Suppressor macrophage treated with lipopolysaccharide for 1 hour (primary cell): ENCODE data around the gene CORO7.

Source experiments
- DNase-seq, 3 donors: peaks; one replicate each; pipeline ENCODE4 v3.0.0-alpha.2; 2020 to 2022

Gene CORO7

DNA sequence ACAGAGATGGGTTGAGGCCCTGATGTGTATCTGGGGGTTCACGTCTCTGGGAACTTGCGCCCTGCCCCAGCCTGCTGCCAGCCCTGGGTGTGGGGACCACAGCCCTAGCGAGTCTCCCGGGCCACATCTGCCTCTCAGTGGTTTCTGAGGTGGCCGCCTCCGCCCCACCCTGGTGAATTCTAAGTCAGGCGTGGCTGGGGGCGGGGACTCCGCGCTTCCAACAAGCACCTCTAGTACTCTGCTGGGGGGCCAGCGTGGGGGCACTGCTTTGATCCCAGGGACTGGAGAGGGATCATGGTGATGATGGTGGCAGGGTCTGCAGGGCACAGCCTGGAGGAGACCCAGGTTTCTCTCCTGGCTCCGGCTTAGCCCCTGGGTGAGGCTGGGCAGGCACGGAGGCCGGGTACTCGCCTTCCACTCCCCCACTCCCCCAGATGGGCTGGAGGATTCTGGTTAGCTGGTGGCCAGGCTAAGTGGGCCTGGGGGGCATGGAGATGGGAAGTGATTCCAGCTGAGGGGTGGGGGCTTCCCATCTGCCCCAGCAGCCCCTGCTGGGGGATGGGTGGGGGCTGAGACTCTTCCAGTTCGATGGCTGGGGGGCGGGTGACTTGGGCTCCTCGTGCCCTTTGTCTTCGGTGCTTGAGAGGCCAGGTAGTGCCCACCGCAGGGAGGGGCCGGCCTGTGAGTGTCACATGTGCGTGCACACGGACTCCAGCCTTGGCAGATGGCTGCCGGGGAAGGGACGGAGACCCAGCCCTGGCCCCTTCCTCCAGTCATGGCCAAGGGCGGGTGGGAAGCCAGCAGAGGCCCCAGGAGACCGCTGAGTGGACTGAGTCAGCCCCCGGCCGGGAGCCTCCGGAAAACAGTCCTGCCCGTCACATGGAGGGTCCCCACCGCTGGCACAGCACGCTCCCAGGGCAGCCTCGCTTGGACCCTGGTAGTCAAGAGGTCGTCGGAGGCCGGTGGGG is 96.7 kb downstream of the CORO7 start:
- no peak for DNase-seq

DNA sequence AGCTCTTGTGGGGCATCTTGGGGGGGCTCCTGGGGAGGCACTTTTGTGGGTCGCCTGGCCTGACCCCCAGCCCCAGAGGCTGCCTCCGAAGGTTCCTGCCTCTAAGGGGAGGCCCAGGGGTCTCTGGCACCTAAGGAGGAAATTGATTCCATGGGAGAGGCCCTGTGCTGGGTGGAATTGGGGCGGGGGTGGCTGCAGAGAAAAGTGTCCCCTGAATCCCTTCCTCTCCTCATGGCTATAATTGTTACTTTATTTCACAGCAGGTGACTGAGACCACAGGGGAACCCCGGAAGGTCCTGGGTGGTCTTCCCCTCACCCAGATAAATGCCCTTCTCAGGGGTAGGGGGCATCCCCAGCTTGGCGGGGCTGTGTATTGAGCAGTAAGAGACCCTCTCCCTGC is 97.4 kb downstream of the CORO7 start:
- DNase-seq, result no peak

DNA sequence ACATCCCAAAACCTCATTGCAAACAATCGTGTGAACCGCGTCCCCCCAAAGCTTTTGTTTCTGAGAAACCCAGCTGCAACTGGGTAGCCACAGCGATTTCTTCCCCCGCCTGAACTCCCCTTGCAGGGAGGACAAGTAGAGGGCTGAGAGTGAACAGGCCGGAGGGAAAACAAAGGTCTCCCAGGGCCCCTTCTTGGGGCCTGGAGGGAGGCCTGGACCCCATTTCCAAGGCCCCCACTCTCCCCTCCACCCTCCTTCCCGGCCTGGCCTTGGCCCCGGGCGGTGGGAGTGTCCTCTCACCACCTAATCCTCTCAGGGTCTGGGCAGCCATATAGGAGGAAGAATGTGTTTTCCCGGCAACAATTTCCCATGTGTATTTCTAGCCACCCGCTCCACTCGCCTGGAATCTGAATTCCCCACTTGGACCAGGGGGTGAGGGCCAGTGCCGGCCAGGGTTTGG is 97.9 kb downstream of the CORO7 start:
- no peak for DNase-seq

DNA sequence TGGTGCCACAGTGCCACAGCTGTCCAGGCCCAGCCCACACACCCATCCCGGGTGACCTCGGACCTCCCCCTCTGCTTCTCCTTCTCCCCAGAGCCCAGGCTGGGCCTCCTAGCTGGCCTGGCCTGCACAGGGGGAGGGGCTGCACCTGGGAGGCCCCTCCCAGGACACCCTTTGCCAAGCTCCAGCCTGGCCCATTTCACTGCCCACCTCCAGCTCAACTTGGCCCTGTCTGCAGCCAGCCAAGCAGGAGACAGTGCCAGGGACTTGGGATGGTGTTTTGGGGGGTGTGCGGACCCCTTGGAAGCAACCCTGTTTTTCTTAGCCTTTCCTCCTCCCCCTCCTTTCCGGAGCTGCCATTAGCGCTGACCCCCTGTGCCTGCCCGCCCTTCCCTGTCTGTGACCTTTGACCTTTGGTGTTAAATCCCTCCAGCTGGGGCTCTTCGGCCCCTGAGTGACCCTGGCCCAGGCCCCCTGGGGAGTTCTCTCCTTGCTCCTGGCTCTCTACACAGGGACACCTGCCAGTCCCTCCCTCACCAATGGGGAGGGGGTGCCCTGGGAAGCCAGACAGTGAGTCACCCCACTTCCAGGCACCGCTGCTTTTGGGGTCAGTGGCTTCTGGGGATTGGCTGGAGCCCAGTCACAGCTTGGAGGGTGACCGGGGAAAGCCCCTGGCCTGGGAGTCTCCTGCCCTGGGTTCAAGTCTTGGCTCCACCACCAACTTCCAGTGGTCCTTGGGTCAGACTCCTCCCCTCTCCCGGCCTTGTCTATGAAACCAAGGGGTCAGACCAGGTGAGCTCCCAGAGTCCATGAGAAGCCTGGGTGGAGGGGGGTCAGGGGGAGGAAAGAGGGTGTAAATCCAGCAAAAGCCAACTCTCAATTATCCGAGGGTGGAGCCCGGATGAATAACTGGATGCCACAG is 98.6 kb downstream of the CORO7 start:
- DNase-seq, result no peak

DNA sequence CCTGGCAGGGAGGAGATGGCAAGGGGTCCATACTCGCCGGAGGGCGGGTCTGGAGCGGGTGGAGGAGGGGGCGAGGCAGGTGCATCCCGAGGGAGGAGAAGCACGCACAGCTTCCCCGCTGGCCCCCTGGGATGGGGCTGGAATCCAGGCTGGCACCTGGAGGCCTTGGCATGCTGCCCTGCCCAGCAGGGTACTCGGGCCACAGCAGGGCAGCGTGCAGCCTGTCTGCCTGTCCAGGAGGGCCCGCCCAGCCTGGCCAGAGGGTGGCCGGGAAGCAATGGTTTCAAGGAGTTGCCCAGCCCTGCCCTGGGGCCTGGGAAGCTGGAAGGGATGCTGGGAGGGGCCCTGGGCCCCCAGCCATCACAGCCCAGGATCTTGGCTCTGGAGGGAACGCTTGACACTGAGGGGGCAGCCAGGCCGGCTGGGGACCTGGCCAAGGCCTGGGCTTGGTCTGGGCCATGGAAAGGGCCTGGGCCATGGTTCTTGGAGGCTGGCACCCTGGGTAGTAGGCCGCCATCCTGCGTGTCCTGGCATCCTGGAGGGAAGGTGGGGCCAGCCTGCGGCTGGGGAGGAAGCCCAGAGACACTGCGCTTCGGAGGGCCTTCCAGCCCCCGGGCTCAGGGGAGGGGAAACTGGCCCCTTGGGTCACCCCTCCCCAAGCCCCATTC is 99.4 kb downstream of the CORO7 start:
- DNase-seq, result no peak

DNA sequence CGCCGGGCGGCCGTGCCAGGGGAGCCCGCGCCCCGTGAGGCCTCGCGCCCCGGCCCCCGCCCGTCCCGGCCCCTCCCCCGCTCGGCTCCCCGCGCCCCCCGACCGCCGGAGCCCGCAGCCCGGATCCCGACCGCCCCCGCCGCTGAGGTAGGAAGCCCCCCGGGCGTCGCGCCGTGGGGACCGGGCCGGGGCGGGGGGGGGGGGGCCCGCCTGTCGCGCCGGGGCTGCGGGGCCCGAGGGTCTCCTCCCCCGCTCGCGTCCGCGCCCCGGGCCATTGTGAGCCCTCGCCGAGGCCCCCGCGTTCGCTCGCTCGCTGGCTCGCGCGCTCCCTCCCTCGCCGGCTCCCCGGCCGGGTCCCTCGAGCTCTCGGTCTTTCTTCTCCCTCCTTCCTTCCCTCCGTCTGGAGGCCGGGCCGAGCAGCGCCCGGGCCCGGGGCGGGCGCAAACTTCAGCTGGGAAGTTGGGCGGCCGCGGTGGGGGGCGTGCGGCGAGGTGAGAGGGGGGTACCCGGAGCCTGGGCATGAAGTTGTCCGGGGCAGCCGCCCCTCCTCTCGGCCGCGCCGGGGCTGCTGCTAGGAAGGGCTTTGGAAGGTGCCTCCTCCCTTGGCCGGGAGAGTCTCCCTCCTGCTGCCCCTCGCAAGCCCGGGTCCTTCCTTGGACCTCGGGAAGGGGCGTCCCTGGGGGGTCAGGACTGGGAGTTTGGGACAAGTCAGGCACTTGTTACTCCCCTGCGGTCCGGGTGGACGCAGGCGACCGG is 100.1 kb downstream of the CORO7 start:
- DNase-seq, result peak in 2 of 3 donors; percentile 34 to 55

DNA sequence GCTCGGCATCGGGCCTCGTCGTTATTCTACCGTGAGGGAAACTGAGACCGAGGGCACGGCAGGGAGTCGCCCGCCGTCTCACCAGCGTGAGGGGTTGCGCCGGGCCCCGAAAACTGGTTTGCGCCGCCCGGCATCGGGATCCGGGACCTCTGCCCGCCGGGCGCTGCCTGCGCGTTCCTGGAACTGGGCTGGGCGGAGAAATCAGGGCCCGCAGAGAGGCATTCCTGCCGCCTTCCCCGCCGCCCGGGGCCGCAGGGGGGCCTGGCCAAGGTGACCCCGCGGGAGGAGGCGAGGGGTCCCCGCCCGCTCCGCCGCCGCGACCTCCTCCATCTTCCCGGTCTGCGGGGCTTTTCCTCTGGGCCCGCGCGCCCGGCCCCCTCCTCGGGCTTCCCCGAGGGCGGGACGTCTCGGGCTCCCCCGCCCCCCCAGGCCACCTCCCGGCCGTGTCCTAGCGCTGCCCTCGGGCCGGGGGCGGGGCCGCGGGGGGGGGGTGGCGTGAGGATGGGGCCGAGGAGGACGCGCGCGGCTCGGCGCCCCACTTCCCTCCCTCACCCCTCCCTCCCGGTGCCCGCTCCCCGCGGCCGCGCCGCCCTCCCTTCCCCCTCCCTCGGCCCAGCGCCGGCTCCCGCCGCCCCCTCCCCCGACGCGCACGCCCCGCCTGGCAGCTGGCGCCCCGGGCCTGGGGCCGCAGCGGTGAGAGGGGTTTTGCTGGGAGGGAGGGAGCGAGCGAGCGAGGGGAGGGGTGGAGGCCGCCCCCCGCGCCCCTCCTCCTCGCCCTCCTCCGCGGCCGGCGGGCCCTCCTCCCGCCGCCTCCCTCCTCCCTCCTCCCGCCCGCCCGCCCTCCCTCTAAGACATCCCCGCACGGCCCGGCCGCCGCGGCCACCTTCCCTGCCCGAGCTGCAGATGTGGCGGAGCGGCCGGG is 100.9 kb downstream of the CORO7 start, which contains the start of gene GLIS2:
Gene GLIS2, plus strand, starts transcription at position 882 of the 922 bp plus-strand sequence. CDS start 16,214 bp downstream, outside the sequence.
- DNase-seq, result peak in 2 of 3 donors; percentile 37 to 63

DNA sequence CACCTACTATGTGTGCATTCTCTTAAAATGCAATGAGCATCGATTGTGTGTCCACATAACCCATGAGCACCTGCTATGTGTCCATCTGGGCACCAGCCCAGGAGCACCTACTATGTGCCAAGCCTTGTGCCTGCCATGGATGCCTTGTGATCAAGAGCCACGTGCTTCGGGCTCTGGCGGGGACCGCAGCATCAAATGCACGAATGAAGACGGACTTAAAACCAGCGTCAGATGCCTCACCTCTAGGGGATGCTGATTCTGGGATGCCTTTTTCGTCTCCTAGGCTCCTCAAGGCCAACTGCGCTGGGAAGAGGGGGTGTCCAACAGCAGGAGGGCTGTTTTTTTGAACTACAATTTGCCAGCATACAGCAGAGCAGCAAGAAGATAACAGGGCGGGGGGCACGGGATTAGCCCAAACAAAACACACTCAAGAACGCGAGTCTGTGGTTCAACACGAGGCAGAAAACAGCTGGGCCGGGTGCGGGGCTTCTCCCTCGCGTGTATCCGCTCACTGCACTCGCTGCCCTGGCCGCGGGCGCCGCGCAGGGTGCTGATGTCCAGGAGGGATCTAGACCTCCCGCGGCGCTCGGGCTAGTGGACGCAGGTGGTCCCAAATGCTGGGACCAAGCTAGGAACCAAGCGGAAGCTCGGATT is 101.7 kb downstream of the CORO7 start:
- peak in 1 of 3 donors; percentile 36 for DNase-seq

DNA sequence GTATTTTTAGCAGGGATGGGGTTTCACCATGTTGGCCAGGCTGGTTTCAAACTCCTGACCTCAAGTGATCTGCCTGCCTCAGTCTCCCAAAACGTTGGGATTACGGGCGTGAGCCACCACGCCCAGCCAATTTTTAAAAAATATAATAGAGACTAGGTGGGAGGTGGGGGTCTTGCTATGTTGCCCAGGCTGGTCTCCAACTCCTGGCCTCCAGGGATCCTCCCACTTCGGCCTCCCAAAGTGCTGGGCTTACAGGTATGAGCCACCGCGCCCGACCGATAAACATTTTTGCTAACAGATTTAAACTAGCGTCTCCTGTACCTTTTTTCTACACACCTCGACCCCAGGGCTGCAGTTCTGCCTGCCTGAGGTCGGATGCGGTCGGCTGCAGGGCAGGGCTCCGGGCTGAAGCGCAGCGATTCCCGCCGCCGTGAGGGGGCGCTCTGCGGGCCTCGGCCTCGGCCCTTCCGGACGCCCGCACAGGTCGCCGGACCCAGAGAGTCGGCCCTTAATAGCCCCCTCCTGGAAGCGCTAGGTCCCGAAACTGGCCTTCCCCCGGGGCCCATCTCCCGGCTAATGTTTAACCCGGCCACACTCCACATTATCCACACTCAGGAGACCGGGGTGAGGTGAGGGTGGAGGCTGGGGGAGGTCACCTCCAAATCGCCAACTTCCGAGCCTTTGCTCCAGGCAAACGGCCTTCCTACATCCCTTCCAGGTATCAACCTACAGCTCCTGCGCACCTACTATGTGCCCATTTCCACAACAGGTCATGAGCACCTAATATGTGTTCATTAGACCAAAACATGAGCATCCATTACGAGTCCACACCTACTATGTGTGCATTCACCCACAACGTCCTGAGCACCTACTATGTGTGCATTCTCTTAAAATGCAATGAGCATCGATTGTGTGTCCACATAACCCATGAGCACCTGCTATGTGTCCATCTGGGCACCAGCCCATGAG is 102.5 kb downstream of the CORO7 start:
- DNase-seq, result peak; percentile 52 to 84 (median 69)

DNA sequence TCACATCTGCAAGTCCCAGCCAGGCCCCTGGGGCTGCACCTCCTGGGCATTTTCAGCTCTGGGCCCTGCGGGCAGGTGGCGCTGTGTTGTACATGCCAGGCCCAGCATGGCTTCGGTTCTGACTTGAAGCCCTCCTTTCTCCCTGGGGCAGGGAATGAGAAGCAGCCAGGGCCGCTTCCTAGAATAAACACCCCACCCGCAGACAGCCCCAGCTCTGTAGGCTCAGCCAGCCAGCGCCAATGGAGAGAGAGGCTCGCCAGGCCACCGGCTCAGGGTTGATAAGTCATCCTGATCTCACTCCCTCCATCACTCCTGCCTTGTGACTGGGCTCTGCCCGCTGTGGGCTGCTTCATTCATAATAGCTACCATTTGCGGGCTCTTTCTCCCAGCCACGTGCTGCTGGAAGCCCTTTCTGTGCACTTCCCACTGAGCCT is 106.5 kb downstream of the CORO7 start:
- DNase-seq, result peak; percentile 51 to 73 (median 62)

DNA sequence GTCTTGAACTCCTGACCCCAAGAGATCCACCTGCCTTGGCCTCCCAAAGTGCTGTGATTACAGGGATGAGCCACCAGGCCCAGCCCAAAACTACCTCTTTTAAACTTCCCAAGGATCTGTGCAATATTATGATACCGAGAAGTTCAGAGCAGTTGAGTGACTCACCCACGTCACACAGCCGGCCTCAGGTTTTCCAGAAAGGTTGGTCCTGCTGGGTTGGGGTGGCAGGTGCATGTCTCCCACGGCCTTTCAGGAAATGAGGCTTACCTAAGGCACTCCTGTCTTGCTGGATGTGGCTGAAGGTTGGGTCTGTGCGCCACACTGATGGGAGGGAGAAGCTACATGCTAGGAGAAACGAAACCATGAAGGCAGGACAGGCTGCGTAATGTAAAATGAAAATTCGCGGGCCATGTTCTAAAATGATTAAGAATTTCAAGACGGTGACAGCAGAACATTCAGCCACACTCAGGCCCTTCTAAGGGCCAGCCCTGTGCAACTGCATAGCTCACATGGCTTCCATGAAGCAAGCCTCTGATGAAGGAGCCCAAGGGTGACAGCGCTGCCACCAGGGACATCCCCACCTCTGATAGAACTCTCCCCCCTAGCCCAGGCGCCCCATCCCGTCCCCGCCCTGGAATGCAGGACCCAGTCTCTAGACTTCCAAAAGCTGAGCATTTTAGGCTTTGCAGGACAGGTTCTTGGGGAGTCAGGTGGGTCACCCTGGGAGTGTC is 107.1 kb downstream of the CORO7 start:
- DNase-seq, result peak in 1 of 3 donors; percentile 31

DNA sequence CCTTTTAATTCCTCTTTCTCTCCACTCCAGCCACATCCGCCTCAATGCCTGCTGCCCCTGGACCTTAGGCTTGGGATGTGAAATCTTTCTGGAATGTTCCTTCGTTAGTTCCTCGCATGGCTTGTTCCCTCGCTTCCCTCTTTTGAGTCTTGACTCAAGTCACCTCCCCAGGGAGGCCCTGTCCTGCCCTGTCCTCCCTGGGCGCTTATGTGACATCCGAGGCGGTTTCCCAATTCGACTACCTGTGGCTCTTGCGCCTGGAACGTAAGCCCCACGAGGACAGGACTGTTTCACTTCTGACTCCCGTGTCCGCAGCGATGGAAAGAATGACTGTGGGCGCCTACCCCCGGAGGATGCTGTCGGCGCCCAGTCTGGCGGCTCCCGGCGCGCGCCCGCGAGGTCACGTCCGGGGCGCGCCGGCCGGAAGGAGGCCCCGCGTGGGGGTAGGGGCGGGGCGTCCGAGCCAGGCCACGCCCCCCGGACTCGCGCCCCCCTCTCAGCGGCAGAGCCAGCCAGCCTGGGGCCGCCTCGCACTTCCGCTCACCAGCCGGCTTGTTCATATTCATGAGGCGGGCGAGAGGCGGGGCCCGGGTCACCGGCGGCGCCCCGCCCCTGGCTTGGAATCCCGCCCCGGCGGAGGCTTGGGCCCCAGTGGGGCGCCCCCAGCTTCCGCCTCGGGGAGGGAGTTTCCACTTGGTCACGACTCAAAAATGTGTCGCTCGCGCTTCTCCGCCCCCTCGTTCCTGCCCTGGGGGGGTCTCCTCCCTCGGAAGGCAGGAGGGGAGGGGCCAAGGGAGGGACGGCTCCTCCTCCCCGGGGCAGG is 109.0 kb downstream of the CORO7 start:
- peak; percentile 97 to 98 (median 98) for DNase-seq

DNA sequence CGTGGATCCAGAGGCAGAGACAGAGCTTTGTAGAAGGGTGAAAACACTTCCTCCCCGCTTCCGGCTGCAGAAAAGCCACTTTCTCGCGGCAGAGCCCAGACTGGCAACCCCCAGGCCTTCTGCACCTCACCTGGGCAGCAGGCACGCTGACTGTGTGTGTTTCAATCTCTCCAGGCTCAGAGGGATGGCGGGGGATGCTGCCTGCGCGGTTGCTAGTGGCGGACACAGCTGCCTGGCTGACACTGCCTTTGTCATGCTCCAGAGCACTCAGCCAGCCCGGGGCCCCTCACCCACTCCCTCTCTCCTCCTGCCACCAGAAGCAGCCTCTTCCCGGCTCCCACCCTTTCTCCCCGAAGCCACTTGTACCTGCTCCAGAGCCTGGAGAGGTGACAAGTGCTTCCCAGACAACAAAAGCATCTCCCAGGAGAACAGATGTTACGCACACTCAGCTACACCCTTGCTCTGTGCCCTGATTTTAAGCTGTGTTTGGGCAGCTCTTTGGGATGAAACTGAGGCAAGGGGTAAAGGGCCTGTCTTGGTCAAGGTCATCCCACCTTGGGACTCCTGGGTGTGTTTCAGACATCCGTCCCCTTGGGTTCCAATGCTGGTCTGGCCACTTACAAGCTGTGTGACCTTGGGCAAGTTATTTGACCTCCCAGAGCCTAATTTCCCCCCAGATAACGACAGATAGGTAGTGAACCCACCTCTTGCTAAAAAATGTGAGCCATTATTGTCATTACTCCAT is 109.8 kb downstream of the CORO7 start:
- no peak for DNase-seq
